PC-3 (cell line): ENCODE results near the gene SNX8.
"Not testable (repeated sequence)": the region's sequence is repeated elsewhere in the genome, so short reads cannot be mapped to it uniquely, and the experiment has no call there.

ENCODE experiments used
- CTCF ChIP-seq: fragments of 300-600 bp; sonication (generic); conservative IDR thresholded peaks from 2 replicates; pipeline ENCODE4 v1.5.1; 2017; ENCODE audit warnings: antibody characterized with exemption, low read depth, mild to moderate bottlenecking, low read length
- EZH2 ChIP-seq: fragments of 300-600 bp; sonication (generic); IDR thresholded peaks from one replicate; pipeline ENCODE4 v1.6.1; 2017; ENCODE audit warnings: antibody characterized with exemption, mild to moderate bottlenecking, low read length; ENCODE audit not compliant: unreplicated experiment
- EZH2phosphoT487 ChIP-seq: fragments of 300-600 bp; sonication (generic); IDR thresholded peaks from 2 replicates; pipeline ENCODE4 v1.6.1; 2018; ENCODE audit warnings: mild to moderate bottlenecking, antibody characterized with exemption, low read length, borderline replicate concordance

GRCh38 chr7:2269089-2269990 lies 44.9 kb downstream of the SNX8 start:
- not testable (repeated sequence) for TF ChIP-seq CTCF, EZH2, EZH2phosphoT487
